ENCODE measurements around the gene PAFAH1B1.
A peak's percentile ranks its signal among the peaks of the same experiment; 100 is the strongest.

Gene PAFAH1B1

DNA sequence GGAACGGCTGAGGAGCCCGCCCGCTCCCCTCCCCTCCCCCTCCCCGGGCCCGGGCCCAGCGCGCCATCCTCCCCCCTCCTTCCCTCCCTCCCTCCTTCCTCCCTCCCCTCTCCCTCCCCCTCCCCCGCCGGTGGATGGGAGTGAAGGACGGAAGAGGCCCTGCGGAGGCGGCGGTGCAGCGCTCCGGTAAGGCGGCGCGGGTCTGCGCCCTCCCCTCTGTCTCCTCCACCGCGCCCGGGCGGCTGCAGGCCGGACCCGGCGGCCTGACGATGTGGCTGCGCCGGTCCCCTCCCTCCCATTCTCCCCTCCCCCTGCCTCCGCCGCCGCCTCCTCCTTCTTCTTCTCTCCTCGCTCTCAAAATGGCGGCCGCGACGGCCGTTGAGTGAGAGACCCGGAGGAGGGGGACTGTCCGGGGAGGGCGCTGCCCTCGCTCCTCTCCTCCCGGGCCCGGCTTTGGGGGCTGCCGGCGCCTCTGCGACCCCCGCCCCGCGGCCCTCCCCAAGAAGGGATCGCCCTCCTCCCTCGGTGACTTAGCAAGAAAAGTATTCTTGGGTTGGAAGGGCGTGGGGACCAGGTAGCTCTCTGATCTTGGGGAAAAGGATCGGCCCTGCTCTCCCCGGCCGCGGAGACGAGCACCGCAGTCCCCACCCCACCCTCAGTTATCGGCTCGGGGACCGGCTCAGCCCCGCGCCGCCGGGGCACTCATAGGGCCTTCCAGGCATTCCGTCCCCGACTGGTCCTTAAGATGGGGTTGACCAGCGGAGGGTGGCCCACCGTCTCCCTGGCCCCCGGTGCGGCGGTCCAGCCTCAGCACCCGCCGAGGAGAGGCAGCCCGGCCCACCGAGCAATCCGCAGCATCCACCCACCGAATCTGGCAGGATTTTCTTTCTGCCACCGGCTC lies 617 bp downstream of the PAFAH1B1 start:
- POLR2A ChIA-PET: interaction anchor here (0.6 to 2.5 kb wide), 10 partner anchors 13 to 178 kb away, joined by 3 to 7 read pairs (median 4); partner anchors contain the start of gene METTL16
- Histone ChIP-seq H3K36me3 (ENCODE audit: control insufficient read depth in 2 of 2, insufficient read depth in 1 of 2, low read length in 2 of 2) (peaks cover 0 to 4% of the 10 kb centered on the region in 2 experiments; a peak in 1 of 3 replicates), H3K4me3 (ENCODE audit: low read depth, low read length) (peak overlapping the region; percentile 95), H3K9me3 (ENCODE audit: control insufficient read depth, insufficient read depth, low read depth, low read length) (no peaks in the 10 kb centered on the region), H3K4me1 (ENCODE audit: control insufficient read depth, insufficient read depth, low read length) (peaks cover 24% of the 10 kb centered on the region), H3K27ac (ENCODE audit: extremely low read depth, low read depth, low read length) (peak overlapping the region; percentile 99)
- CTCF ChIA-PET: interaction anchor here (0.6 to 0.7 kb wide), 3 partner anchors 69 to 113 kb away, joined by 3 to 4 read pairs (median 3); no protein-coding TSS in a partner anchor
- TF ChIP-seq SP3 (tag by site-specific recombination; IDR thresholded peaks at IDR 0.05) (peak; percentile 58), ZNF776 (tag by site-specific recombination; IDR thresholded peaks at IDR 0.05; ENCODE audit: borderline replicate concordance) (no peak), ZNF423 (tag by site-specific recombination; IDR thresholded peaks at IDR 0.05) (peak; percentile 47; the same call in 1 of the 2 replicates), ZNF133 (tag by site-specific recombination; IDR thresholded peaks at IDR 0.05) (no peak), ZNF366 (tag by site-specific recombination; conservative IDR thresholded peaks at IDR 0.05) (peak; percentile 48), ZNF335 (tag by site-specific recombination; conservative IDR thresholded peaks at IDR 0.05) (peak; percentile 68), HOXC10 (CRISPR knock-in tag; IDR thresholded peaks at IDR 0.05) (no peak), ZNF561 (tag by site-specific recombination; IDR thresholded peaks at IDR 0.05; ENCODE audit: borderline replicate concordance) (0 out of 2 replicates have a peak, but pooled peaks have one; percentile 18), ZFHX2 (tag by site-specific recombination; conservative IDR thresholded peaks at IDR 0.05) (peak; percentile 51; the same call in 1 of the 2 replicates), ZNF341 (tag by site-specific recombination; IDR thresholded peaks at IDR 0.05; ENCODE audit: low read depth) (no peak), ZNF211 (tag by site-specific recombination; IDR thresholded peaks at IDR 0.05; ENCODE audit: low read depth) (no peak), ZNF155 (tag by site-specific recombination; IDR thresholded peaks at IDR 0.05) (no peak), KLF8 (tag by site-specific recombination; IDR thresholded peaks at IDR 0.05) (peak; percentile 61; the same call in 1 of the 2 replicates), ZNF555 (tag by site-specific recombination; conservative IDR thresholded peaks at IDR 0.05) (no peak), KLF16 (tag by site-specific recombination; IDR thresholded peaks at IDR 0.05) (peak; percentile 55; the same call in 1 of the 2 replicates), YY1 (tag by site-specific recombination; IDR thresholded peaks at IDR 0.05) (peak; percentile 74; the same call in 1 of the 2 replicates), SALL2 (tag by site-specific recombination; IDR thresholded peaks at IDR 0.05; ENCODE audit: borderline replicate concordance) (no peak), ZFP41 (tag by site-specific recombination; IDR thresholded peaks at IDR 0.05; ENCODE audit: borderline replicate concordance) (no peak), RBAK (tag by site-specific recombination; IDR thresholded peaks at IDR 0.05) (no peak), ZNF660 (tag by site-specific recombination; IDR thresholded peaks at IDR 0.05) (0 out of 2 replicates have a peak, but pooled peaks have one; percentile 17), ZBTB17 (tag by site-specific recombination; IDR thresholded peaks at IDR 0.05) (peak; percentile 68), SP7 (tag by site-specific recombination; IDR thresholded peaks at IDR 0.05) (no peak)
- TF ChIP-seq, protein P1, sequence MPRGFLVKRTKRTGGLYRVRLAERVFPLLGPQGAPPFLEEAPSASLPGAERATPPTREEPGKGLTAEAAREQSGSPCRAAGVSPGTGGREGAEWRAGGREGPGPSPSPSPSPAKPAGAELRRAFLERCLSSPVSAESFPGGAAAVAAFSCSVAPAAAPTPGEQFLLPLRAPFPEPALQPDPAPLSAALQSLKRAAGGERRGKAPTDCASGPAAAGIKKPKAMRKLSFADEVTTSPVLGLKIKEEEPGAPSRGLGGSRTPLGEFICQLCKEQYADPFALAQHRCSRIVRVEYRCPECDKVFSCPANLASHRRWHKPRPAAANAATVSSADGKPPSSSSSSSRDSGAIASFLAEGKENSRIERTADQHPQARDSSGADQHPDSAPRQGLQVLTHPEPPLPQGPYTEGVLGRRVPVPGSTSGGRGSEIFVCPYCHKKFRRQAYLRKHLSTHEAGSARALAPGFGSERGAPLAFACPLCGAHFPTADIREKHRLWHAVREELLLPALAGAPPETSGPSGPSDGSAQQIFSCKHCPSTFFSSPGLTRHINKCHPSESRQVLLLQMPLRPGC (tag by site-specific recombination; IDR thresholded peaks at IDR 0.05): no peak
- TF ChIP-seq, protein P2, sequence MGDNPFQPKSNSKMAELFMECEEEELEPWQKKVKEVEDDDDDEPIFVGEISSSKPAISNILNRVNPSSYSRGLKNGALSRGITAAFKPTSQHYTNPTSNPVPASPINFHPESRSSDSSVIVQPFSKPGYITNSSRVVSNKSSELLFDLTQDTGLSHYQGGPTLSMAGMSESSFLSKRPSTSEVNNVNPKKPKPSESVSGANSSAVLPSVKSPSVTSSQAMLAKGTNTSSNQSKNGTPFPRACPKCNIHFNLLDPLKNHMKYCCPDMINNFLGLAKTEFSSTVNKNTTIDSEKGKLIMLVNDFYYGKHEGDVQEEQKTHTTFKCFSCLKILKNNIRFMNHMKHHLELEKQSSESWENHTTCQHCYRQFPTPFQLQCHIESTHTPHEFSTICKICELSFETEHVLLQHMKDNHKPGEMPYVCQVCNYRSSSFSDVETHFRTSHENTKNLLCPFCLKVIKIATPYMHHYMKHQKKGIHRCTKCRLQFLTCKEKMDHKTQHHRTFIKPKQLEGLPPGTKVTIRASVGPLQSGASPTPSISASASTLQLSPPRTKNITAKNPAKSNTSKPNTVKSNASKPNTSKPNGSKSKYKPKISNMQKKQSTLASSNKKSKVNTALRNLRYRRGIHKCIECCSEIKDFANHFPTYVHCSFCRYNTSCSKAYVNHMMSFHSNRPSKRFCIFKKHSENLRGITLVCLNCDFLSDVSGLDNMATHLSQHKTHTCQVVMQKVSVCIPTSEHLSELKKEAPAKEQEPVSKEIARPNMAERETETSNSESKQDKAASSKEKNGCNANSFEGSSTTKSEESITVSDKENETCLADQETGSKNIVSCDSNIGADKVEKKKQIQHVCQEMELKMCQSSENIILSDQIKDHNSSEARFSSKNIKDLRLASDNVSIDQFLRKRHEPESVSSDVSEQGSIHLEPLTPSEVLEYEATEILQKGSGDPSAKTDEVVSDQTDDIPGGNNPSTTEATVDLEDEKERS (tag by site-specific recombination; IDR thresholded peaks at IDR 0.05): no peak
- TF ChIP-seq, protein P3, sequence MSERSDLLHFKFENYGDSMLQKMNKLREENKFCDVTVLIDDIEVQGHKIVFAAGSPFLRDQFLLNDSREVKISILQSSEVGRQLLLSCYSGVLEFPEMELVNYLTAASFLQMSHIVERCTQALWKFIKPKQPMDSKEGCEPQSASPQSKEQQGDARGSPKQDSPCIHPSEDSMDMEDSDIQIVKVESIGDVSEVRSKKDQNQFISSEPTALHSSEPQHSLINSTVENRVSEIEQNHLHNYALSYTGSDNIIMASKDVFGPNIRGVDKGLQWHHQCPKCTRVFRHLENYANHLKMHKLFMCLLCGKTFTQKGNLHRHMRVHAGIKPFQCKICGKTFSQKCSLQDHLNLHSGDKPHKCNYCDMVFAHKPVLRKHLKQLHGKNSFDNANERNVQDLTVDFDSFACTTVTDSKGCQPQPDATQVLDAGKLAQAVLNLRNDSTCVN (tag by site-specific recombination; optimal IDR thresholded peaks at IDR 0.05): peak; percentile 59
- TF ChIP-seq, protein P4, sequence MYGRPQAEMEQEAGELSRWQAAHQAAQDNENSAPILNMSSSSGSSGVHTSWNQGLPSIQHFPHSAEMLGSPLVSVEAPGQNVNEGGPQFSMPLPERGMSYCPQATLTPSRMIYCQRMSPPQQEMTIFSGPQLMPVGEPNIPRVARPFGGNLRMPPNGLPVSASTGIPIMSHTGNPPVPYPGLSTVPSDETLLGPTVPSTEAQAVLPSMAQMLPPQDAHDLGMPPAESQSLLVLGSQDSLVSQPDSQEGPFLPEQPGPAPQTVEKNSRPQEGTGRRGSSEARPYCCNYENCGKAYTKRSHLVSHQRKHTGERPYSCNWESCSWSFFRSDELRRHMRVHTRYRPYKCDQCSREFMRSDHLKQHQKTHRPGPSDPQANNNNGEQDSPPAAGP (tag by site-specific recombination; IDR thresholded peaks at IDR 0.05): peak; percentile 17; the same call in 1 of the 2 replicates
- TF ChIP-seq, protein P5, sequence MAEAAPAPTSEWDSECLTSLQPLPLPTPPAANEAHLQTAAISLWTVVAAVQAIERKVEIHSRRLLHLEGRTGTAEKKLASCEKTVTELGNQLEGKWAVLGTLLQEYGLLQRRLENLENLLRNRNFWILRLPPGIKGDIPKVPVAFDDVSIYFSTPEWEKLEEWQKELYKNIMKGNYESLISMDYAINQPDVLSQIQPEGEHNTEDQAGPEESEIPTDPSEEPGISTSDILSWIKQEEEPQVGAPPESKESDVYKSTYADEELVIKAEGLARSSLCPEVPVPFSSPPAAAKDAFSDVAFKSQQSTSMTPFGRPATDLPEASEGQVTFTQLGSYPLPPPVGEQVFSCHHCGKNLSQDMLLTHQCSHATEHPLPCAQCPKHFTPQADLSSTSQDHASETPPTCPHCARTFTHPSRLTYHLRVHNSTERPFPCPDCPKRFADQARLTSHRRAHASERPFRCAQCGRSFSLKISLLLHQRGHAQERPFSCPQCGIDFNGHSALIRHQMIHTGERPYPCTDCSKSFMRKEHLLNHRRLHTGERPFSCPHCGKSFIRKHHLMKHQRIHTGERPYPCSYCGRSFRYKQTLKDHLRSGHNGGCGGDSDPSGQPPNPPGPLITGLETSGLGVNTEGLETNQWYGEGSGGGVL (tag by site-specific recombination; IDR thresholded peaks at IDR 0.05): peak; percentile 94

Measured in HEK293 (cell line).